NCI-H1436 (cell line): ENCODE data around the gene USP32.
A peak's percentile ranks its signal among the peaks of the same experiment; 100 is the strongest.

ENCODE experiments used
- DNase-seq: peaks from one replicate; lab custom pipeline; 2025; lab: John Stamatoyannopoulos, UW

The USP32 gene

DNA sequence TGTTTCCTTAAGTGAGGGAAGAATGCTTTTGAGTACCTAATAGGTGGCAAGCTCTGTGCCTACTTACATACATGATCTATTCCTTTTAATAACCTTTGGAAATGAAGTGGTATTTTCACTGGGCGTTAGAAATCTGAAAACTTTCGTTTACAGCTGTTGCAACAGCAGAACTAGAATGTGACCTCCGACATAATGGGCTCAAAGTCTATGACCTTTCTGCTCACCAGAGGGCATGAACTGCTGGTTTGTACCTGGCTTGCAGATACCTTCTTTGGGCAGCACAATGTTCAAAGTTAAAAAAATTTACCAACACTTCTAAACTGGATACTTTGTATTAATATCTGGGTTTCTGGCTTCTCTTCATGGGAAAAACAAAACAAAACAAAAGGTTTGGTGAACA is 217.9 kb downstream of the USP32 start:
- DNase-seq, result no peak

DNA sequence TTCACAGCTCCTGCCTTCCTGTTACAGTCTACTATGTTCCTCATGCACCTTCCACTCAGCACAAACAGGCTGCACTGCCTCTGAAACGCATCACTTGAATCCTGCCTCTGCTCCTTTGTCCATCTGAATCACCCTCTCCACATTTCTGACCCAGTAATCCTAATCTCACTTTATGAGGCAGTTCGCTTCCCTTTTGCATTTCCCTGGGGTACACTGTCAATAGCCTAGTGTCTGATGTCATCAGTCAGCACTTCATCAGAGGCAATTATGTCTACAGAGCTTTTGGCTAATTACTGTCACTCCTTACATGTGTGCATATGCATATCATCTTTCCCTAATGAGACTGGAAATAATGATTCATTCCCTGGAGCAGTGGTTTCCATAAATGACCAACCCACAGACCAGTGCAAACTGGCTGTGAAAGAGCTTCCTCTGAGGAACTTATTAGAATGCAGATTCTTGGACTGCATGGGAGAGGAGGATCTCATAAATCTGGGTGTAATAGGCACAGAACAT is 218.6 kb downstream of the USP32 start:
- DNase-seq, result peak; percentile 73

DNA sequence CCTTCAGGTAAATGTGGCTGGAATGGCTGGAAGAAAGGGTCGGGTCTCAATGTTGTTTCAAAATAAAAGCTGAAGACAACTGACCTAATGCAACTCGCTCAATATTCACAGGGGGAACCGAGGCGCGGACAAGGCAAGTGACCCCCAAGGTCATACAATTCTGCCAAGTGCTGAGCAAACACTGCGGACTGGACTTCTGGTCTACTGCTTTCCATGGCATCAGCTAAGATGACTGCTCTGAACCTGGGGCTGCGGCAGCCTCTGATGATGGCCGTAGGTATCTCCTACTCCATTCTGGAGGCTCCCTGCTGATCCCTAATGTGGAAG is 220.2 kb downstream of the USP32 start:
- DNase-seq, result no peak

DNA sequence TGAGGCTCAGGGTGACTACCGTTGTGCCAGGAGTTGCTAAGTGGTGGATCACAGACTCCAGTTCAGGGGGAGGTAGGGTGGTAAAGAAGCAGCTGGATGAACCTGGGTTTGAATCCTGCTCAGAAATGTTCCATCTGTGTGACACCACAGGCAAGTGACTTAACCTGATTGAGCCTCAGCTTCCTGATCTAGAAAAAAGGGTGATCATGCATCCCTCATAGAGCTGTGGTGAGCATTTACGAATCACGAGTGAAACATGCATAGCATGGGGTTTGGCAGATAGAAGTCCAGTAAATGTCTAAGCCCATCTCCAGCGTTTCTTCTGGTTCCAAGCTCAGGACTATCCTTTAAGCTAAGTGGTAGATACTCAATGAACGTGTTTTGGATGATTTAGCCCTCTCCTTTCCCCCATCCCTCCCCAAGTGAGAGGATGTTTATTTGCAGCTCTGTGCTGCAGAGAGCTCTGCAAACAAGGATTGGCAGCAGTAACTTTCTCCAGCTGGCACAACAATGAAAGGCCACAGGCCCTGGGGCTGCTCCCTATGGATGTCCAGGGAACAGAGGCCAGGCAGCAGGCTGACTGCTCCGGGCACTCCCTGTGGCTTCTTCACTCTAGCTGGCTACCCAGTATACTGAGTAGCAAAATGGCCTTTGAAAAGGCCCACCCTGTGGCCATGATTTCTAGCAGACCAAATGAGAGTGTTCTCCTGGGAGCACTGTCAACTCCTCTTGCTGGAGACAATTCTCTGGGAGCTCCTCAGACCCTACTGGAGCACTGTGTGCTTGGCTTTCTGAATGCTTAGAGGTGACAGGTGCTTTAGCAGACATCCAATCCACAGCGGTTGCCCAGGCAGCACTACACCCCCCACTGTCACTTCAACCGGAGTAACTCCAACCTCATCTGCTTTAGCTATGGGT is 220.8 kb downstream of the USP32 start:
- no peak for DNase-seq

DNA sequence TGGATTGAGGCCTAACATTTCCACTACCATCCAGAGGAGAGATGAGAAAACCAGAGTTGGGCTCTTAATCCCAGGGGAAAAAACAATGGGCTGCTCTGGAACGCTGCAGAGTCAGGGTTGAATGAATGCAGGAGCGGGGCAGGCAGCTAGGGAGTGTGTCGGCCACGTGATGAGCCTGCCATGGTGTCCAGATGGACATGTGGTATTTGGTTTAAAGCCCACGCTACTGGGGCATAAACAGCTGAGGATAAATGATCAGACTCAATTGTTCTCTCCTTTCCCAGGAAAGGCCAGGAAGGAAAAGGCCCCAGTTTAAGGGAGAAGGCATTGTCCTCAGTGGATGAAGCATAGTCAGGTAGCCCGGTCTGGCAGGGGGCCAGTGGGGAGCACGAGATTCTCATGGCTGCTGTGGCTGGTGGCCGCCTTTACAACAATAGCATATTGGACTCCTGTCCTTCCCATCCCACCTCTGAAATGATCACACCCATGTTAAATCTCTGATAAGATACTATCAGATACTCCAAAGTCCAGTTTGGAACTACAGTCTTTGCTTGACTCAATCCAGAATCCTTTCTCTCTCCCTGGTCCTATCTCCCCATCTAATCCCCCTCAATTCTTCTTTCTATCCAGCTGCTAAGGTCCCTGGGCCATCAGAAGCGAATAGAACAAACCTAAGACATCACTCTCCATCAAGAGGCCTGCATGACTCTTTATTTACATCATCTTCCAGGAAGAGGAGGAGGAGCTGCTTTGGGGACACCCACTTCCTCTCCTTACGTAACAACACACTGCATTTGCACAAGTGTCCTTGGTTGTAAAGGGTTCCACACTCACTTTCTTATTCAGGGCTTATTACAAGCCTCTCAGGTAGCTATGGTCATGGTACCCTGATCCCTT is 221.8 kb downstream of the USP32 start:
- no peak for DNase-seq

DNA sequence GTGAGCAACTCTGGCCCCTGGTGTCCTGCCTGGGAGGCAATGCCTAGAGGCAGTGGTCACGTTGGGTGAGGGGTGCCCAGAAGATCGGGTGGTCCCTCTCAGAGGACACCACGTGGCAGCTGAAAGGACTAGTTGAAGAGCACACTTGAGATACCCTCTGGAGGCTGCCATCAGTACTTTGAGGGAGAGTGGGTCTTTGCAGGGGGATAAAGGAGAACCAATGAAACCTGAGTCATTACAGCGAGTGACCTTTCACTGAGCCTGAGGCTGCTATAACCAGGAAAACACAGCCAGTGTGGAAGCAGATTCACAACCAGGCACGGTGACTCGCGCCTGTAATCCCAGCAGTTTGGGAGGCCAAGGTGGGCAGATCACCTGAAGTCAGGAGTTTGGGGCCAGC is 223.3 kb downstream of the USP32 start:
- DNase-seq, result no peak

DNA sequence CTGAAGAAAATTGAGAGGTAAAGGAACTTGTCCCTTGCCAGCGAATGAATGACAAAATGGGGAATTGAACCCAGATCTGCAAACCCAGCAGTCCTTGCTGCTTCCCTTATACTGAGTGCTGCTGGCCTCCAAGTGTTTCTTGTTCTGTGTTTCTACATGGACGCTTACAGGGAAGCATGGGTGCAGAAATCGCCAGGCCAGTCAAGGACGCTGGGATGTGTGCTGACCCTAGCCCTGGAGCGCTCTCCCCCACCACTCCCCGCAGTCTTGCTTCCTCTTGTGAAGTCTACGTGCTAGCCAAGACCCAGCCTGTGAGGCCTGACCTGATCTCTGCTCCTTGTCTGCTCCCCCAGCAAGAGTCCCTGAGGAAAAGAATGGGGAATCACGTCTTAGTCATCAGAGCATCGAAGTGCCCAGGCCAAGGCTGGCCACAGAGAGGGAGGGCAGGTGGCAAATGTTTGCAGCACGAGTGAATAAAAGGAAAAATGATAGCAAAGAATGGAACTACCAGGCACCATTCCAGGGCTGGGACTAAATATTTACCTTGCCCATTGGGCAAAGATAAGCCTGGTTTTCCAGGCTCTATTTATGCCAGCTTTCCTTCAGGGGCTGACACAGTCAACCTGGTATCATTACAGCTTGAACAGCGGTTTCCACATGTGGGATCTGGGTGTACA is 224.7 kb downstream of the USP32 start:
- DNase-seq, result no peak

DNA sequence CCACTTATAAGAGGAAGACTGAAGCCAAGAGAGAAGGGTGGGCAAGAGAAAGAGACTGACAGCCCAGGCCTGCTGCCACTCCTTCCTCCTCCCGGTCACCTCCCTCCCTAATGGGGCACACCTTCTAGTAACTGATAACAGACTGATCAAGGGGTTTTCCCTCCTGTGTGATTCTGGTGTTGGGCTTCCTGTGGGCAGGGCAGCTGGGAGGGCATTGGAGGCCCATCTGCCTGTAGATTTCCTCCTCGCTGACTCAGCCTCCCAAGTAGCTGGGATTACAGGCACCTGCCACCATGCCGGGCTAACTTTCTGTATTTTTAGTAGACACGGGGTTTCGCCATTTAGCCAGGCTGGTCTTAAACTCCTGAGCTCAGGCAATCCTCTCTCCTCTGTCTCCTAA is 226.0 kb downstream of the USP32 start:
- no peak for DNase-seq

DNA sequence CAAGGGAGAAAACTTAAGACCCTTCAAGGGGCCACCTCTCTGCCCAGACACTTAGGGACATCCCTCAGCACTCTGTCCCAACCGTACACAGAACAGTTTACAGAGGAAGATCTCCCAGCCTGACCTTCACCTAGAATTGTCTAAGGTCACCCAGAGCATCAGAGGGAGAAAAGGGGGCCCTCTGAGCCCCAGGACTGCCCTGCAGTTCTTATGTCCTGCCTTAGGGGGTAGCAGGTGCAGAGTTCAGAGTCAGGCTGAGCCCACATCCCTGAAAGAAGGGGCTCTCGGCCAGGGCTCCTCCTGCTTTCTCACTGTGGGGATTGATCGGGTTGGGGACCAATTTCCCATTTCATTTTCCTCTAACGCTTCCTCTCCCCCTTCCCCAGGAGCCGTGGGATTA is 226.7 kb downstream of the USP32 start:
- DNase-seq, result no peak

DNA sequence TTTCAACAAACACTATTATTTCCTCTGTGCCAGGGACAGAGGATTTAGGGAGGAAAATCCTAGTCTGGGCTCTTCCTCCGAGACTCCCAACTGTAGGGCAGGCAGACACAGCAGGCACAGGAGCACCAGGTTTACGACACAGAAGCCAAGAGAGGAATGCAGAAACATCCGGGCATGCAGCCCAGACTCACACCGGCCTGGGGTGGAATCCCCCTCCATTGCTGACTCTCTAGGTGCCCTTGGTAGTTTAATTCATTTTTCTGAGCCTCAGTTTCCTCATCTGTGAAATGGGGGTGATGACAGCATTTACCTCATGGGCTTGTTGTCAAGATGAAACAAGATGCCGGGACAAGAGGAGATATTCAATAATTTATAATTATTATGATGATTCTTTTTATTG is 227.2 kb downstream of the USP32 start:
- DNase-seq, result no peak

DNA sequence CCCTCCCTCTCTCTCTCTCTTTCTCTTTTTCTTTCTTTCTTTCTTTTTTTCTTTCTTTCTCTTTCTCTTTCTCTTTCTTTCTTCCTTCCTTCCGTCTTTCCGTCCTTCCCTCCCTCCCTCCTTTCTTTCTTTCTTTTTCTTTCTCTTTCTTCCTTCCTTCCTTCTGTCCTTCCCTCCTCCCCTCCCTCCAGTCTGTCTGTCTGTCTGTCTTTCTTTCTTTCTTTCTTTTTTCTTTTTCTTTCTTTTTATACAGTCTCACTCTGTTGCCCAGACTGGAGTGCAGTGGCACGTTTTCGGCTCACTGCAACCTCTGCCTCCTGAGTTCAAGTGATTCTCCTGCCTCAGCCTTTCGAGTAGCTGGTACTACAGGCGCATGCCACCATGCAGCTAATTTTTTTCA is 227.8 kb downstream of the USP32 start:
- no peak for DNase-seq

DNA sequence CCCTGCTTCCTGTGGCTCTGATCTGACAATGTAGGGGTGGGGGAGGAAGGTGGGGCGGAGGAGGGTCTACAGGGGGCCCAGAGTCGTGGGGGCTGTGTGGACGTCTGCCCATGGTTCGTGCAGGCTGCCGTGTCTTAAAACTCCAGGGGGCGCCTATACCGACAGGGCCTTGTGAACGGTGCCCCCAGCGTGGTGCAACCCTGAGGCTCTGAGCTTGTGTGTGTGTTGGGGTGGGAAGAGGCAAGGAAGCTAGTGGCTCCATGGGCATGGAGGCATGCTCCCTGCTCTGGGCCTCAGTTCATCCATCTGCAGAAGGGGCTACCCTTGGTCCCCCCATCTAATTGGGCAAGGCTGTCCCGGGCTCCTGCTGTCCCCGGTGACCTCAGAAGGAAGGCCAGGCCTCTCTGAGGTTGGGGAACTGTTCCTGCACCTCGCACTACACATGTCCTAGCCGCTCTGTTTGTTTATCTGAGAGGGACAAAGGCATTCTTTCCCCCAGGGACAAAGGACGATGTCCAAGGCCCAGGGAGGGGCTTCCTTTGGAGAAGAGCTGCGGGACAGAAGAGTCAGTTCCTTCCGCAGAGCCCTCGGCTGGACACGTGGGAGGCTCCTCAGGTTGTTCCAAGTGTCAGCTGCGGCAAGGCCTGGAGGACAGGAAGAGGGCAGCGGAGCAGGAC is 228.7 kb downstream of the USP32 start:
- peak; percentile 18 for DNase-seq

DNA sequence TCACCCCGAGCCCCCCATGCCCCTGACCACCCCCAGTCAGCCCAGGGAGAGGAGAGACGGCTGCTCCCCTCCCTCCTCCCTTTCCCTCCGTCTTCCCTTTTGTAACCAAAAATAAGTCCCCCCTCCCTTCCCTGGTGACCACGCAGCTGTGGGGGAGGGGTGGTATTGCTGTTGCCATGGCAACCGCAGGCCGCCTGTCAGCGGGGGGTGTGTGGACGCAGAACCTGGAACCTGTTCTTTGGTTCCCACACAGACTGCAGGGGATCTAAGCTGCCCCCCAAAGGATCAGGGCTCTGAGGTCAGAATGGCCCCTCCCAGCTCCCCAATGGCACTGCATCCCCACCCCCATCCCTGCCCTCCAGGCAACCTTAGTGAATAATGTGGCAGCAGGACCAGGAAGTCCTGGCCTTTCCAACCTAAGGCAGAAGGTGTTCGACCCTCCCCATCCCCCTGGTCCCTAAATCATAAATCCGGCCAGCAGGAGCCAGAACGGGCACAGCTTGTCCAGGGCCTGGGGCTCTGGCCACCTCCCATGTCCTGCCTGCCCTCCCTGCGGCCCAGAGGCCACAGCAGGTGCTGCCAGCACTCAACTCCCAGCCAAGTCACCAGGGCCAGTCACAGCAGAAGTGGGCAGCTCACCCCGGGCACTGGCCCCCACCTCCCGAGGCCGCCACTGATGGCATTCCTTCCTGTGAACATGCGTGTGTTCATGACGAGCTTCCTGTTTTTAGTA is 230.2 kb downstream of the USP32 start:
- DNase-seq, result no peak

DNA sequence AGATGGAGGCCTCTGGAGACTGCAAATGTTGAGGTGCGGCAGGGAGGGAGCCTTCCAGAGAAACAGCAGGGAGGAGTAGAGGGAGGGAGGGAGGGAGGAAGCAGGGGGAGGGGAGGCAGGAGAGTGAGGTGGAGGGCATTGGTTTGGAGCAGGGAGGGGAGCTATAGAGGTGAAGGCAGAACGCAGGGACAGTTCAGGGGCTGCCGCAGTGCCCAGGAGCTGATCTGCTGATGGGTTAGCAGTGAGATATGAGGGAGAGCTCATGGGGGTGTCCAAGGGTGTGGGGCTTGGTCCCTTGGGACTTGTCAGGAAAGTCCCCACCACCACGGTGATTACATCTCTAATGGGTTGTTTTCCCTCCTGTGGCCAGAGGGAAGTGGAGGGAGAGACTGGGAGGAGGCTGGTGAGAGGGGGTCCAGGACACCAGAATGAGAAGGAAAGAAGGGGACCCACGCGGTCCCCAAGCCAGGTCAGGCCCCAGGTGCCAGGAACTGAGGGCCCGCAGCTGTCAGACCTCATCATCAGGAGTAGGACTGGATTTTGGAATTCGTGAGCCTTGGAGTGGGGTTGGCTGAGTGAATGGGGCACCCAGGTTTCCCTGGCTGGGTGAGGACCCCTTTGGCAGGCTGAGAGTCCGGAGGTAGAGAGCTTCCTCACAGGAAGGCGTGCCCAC is 231.0 kb downstream of the USP32 start:
- DNase-seq, result no peak

DNA sequence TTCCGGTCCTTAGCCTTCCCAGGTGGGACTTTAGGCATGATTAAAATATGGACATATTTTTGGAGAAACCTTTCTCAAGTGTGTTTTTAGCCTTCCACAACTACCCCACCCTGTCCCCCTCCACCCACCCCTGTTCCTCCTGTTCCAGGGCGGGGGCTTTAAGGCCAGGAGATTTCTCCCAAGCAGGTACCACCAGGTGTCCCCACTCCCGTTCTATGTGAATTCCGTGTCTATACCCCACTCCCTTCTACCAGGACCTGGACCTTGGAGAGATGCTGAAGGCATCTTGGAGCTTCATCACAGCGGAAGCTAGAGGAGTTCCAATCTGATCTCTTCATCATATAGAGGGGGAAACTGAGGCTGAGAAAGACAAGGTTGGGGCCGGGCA is 232.5 kb downstream of the USP32 start:
- no peak for DNase-seq

DNA sequence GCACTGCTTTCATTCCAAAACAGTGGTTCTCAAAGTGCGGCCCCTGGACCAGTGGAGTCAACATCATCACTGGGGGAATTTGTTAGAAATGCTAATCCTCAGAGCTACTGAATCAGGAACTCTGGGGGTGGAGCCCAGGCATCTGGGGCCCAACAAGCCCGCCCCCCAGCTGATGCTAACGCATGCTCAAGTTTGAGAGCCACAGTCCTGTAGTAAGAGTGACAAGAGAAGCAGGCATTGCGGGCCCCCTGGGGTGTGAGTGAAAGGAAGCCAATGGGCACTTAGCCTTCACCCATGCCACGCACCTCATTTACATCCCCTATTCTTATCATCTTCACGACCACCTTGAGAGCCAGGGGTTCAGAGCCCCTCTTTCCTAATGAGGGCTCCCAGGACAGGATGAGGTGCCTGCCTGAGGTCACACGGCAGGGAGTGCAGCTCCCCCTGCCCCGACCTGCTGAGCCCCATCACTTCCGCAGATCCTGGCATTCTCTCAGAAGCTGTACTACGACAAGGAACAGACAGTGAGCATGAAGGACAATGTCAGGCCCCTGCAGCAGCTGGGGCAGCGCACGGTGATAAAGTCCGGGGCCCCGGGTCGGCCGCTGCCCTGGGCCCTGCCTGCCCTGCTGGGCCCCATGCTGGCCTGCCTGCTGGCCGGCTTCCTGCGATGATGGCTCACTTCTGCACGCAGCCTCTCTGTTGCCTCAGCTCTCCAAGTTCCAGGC is 233.0 kb downstream of the USP32 start:
- DNase-seq, result no peak

DNA sequence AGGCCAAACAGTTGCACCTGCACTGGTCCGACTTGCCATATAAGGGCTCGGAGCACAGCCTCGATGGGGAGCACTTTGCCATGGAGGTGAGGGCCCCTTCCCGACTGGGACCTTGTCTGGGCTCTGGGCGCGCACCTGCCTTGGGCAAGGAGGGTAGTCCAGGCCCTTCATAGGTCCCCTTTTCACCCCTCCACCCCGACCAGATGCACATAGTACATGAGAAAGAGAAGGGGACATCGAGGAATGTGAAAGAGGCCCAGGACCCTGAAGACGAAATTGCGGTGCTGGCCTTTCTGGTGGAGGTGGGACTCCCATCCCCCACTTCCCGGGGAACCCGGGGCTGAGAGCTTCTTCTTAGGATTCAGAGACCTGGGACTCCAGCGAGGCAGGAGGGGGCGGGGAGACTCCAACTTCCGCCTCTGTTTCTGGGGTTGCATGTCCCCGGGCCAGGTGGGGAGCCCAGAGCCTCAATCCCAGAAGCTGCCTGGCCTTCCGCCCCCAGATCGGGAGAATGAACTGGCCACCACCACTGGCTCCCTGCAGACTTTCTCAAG is 234.4 kb downstream of the USP32 start:
- no peak for DNase-seq

DNA sequence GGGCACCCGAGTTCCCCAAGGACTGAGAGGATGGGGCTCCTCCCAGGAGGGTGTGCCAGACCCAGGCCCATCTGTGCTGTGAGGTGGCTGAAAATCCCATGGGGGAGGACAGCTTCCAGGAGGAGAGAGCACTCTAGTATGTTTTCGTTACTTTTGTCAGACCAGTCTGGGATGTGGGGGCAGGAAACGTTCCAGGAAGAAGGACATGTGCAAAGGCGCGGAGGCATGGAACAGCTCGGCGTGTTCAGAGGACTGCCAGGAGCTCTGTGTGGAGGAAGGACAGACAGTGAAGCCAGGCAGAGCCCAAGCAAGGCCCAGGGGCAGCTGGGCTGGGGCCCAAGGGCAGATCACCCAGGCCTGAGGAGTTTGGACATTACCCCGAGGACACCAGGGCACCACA is 235.2 kb downstream of the USP32 start:
- DNase-seq, result no peak

DNA sequence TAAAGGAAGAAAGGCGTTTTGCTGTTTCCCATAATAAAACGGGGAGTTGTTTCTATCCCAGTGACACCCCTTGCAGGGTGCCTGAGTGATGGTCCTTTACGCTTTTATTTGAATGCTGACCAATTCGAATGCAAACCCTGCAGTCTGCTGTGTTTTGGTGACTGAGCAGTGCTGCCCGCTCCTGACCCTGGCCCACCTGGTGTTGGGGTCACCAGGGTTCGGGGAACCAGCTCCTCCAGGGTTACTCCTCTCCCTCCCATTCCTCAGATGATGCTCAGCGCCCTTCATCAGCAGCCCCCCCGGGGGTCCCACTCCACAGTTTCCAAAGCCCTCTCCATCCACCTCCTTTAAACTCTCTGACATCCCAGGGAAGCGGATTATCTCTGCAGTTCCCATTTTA is 236.1 kb downstream of the USP32 start:
- DNase-seq, result no peak

DNA sequence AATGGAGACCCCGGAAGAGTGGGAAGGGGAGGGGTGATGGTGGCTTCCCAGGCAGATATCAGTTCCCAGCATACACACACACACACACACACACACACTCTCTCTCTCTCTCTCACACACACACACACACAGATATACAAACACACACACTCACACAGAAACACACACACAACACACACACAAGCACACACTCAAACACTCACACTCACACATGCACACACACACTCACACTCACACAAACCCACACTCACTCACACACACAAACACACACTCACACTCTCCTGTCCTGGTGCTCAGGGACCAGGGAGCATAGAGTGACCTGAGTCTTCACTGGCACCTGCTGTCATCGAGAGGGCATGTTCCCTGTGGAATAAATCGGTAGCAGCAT is 236.5 kb downstream of the USP32 start:
- DNase-seq, result no peak
